Memory B cell (primary cell): ENCODE measurements around the gene CAND2.
"Not testable (repeated sequence)": the region's sequence is repeated elsewhere in the genome, so short reads cannot be mapped to it uniquely, and the experiment has no call there.

Experiments
- ATAC-seq: fragments of 150-1000 bp; cut with Tn5 transposase; 2 replicates; pipeline ENCODE4 v1.10.0; 2021; ENCODE audit warnings: low read depth, mild to moderate bottlenecking, moderate library complexity
- DNase-seq, 2 donors: peaks; one replicate each; pipeline ENCODE4 v3.0.0; 2022; ENCODE audit warnings: low spot score in 2 of 2
- H3K27ac Mint-ChIP-seq: one replicate; pipeline ENCODE4 v1.8.0; 2022; ENCODE audit warnings: mild to moderate bottlenecking, moderate library complexity, mixed read lengths
- H3K27me3 Mint-ChIP-seq: one replicate; pipeline ENCODE4 v1.8.0; 2022; ENCODE audit warnings: mixed read lengths
- H3K36me3 Mint-ChIP-seq: one replicate; pipeline ENCODE4 v1.8.0; 2022; ENCODE audit warnings: mild to moderate bottlenecking, mixed read lengths
- H3K4me1 Mint-ChIP-seq: one replicate; pipeline ENCODE4 v1.8.0; 2022; ENCODE audit warnings: mixed read lengths
- H3K4me3 Mint-ChIP-seq: one replicate; pipeline ENCODE4 v1.8.0; 2022; ENCODE audit warnings: mild to moderate bottlenecking, moderate library complexity, mixed read lengths
- H3K9me3 Mint-ChIP-seq: one replicate; pipeline ENCODE4 v1.8.0; 2022; ENCODE audit warnings: mixed read lengths

Gene CAND2

DNA sequence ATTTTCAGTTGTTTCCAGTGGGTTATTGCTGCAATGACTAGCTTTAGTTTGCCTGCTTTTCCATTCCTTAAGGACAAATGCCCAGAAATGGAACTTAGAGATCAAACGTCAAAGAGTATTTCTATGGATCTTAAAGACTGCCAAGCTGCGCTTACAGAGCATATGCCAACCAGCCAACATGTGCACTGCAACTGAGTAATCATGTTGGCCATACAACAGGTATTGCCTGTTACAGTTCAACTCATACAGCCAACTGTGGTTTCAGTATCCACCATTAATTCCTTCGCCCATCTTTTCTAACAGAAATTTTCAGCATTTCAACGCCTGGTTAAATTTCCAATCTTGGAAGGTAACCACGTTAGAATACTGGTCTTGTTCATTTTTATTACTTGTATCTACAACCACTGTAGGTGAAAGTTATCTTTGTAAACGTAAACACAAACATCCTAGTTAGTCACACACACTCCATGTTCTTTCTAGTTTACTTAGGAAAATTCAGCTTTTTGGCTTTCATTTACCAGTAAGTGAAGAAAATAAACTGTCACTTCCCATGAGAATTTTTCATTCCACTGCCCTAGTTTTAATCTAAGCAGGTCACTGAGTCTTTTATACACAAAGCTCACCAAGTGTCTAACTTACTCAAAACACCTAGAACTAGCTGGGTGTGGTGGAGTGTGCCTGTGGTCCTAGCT, 41.0 kb downstream of the CAND2 start:
- Mint-ChIP-seq H3K27ac (no peak overlapping the region), H3K4me1 (peaks cover 38% of the 10 kb centered on the region), H3K36me3 (peaks cover 25% of the 10 kb centered on the region)

DNA sequence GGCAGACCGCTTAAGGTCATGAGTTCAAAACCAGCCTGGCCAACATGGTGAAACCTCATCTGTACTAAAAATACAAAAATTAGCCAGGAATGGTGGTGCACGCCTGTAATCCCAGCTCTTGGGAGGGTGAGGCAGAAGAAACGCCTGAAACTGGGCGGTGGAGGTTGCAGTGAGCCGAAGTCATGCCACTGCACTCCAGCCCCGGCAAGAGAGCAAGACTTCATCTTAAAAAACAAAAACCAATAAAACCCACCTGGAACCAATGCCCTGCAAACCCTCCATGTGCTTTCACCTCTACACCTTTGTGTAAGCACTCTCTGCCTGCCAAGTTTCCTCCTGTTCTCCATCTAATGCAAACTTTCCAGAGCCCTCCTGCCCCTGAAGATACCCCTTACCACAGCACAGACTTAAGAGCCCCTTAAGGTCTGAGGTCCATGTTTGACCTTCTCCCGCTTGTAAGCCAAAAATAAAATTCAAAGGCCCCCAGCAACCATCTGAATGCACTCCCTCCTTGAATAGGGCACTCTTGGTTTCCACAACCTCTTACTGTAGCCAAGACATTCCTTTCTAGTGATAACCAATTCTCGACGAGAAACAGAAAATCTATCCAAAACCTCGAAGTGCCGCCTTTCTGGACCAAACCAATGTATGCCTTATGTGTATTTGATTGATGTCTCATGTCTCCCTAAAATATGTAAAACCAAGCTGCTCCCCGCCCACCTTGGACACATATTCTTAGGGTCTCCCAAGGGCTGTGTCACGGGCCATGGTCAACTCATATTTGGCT, 41.9 kb downstream of the CAND2 start:
- Mint-ChIP-seq H3K9me3 (no peaks in the 10 kb centered on the region), H3K4me3 (no peak overlapping the region), H3K27ac (peak overlapping the region; percentile 99), H3K36me3 (peaks cover 20% of the 10 kb centered on the region), H3K4me1 (peaks cover 38% of the 10 kb centered on the region), H3K27me3 (no peaks in the 10 kb centered on the region)
- no peak for DNase-seq
- no peak for ATAC-seq

More for the DNA sequence above, 41.0 kb downstream of the CAND2 start:
- no peaks in the 10 kb centered on the region for H3K27me3 Mint-ChIP-seq
- H3K4me3 Mint-ChIP-seq, result no peak overlapping the region
- no peaks in the 10 kb centered on the region for H3K9me3 Mint-ChIP-seq
- no peak for ATAC-seq
- DNase-seq, result no peak

DNA sequence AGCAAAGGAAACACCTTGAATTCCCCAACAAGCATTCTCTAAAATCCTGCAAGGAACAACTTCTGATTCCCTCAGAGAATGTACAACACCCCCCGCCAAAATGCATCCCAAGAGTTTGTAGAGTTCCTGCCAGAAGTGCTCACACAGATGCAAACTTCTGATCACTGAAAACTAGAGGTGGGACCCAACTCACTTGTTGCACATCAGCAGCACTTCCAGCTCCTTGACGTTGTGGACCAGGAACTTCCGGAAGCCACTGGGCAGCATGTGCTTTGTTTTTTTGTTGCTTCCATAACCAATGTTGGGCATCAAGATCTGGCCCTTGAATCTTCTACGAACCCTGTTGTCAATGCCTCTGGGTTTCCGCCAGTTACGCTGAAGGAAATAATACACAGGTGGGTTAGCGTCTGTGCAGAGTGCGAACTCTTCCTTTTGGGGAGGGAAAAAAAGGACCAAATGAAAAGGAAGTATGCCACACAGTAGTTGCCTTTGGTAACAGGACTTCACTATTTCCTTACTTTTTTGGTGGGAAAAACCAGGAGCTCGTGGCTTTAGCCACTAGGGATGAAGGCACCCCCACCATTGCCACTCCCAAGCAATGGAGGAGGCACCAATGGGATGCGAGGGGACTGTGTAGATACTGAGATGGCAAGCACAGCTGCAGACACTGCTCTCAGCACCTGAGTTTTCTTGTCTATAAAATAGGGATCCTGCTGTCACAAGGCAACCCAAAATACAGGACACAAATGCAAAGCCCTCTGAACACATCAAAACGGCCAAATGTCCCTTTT, 42.9 kb downstream of the CAND2 start:
- peak overlapping the region; percentile 95 for H3K4me3 Mint-ChIP-seq
- peak overlapping the region; percentile 99 for H3K27ac Mint-ChIP-seq
- no peaks in the 10 kb centered on the region for H3K27me3 Mint-ChIP-seq
- peaks cover 35% of the 10 kb centered on the region for H3K4me1 Mint-ChIP-seq
- ATAC-seq (no peak), DNase-seq (no peak)
- H3K9me3 Mint-ChIP-seq, result no peaks in the 10 kb centered on the region
- peaks cover 20% of the 10 kb centered on the region for H3K36me3 Mint-ChIP-seq

DNA sequence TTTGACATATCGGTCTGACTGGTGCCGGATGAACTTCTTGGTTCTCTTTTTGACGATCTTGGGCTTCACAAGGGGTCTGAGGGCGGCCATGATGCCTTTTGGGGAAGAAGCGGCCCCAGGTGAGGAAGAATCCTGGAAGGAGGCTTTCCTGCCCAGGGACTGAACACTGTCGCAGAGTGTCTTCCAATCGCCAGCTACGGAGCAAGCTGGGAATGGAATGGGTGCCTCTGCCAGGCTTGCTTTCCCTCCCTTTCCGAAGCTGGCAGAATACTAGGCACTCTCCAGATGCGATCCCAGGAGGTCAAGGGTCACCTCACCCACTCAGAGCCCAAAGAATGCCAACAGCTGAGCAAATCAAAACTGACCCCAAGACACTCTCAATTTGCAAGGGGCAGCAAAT, 43.7 kb downstream of the CAND2 start:
- Mint-ChIP-seq H3K4me1 (peaks cover 35% of the 10 kb centered on the region), H3K27ac (peak overlapping the region; percentile 99), H3K4me3 (peak overlapping the region; percentile 95), H3K36me3 (peaks cover 17% of the 10 kb centered on the region)
- not testable (repeated sequence) for H3K27me3 Mint-ChIP-seq, DNase-seq, H3K9me3 Mint-ChIP-seq, ATAC-seq

DNA sequence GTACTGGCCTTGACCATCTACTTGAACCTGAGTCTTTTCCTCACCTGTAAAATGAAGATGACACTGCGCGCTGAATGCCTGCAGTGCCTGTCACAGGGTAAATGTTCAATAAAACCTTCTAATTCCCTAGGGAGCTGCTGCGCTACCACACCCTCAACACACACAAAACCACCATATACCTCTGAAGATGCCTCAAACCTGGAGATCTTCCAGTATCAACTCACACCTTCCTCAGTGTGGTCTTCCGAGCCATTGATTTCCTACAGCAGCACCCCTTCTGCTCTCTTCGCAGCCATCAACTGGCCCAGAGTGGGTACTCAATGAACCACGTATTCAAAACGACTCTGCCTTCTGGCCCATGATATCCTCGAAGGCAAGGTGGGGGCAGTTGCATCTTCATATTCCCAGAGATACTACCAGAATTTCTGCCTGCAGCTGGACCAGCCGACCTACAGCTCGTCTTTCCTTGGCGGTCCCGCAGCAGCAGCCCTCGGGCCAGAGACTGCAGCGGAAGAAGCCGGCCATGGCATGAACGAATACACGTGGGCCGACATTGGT, 44.2 kb downstream of the CAND2 start:
- Mint-ChIP-seq H3K4me3 (peak overlapping the region; percentile 95), H3K9me3 (no peaks in the 10 kb centered on the region), H3K27ac (peak overlapping the region; percentile 99), H3K4me1 (peaks cover 35% of the 10 kb centered on the region), H3K27me3 (no peaks in the 10 kb centered on the region), H3K36me3 (peaks cover 17% of the 10 kb centered on the region)
- ATAC-seq (peak; percentile 48), DNase-seq (peak in 1 of 2 donors; percentile 38)

DNA sequence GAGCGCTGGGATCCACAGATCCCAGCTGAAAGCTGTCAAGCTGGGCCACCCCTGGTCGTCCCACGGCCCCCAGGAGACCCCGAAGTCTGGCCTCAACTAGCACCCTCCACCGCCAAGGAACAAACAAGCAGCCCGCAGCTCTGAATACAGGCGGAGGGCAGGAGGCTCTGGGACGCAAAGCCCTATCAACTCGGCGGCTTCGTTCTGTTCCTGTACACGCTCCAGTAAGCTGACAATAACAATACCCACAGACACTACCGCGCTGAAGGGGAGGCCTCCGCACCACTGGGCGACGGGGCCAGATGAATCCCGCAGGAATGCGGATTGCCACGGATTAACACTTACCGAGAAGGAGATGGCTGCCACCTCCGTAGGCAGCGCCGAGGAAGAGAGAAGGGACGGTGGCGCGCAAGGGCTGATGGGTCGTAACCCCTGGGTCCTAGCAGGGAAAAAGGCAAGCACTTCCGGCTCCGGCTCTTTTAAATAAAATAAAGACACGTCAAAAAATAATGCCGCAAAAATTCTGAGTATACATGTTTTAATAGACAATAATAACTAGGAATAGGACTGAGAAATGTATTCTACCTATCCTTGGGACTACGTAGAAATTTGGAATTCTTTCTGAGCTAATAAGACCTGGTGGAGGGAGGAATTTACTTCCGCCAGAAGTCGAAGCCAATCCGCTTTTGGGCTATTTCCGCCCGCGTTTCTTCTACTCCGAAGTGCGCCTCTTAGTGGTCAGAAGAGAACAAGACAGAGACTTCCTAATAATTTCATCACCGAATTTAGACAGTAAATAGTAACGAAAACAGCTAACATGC, 44.9 kb downstream of the CAND2 start, which contains the start of gene RPL32:
Gene RPL32 (minus strand): TSS at position 417 of the 821 bp plus-strand sequence. CDS start 1,328 bp downstream, outside the sequence.
- H3K27ac Mint-ChIP-seq, result peak within 1 kb of the TSS; percentile 99
- no peaks in the 10 kb centered on the region for H3K9me3 Mint-ChIP-seq
- peaks cover 35% of the 10 kb centered on the region for H3K4me1 Mint-ChIP-seq

DNA sequence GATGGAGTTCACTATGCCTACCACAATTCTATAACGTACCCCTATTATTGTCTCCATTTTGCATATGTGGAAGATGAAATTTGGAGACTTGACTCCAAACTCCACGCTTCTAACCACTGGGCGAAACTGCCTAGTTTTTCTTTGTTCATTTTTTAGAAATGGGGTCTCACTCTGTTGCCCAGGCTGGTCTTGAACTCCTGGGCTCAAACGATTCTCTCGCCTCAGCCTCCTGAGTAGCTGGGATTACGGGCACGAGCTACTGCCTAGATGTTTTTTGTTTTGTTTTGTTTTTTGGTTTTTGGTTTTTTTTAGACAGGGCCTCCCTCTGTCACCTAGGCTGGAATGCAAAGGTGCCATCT, 45.5 kb downstream of the CAND2 start:
- DNase-seq, result no peak
- peaks cover 13% of the 10 kb centered on the region for H3K36me3 Mint-ChIP-seq
- peaks cover 35% of the 10 kb centered on the region for H3K4me1 Mint-ChIP-seq
- H3K9me3 Mint-ChIP-seq, result no peaks in the 10 kb centered on the region
- ATAC-seq, result no peak
- no peaks in the 10 kb centered on the region for H3K27me3 Mint-ChIP-seq
- peak overlapping the region; percentile 99 for H3K27ac Mint-ChIP-seq
- H3K4me3 Mint-ChIP-seq, result peak overlapping the region; percentile 95

More for the DNA sequence above, 44.9 kb downstream of the CAND2 start, which contains the start of gene RPL32:
- DNase-seq (peak; percentile 77 to 84), ATAC-seq (peak; percentile 86)
- Mint-ChIP-seq H3K36me3 (peaks cover 13% of the 10 kb centered on the region), H3K27me3 (no peaks in the 10 kb centered on the region), H3K4me3 (peak within 1 kb of the TSS; percentile 95)

DNA sequence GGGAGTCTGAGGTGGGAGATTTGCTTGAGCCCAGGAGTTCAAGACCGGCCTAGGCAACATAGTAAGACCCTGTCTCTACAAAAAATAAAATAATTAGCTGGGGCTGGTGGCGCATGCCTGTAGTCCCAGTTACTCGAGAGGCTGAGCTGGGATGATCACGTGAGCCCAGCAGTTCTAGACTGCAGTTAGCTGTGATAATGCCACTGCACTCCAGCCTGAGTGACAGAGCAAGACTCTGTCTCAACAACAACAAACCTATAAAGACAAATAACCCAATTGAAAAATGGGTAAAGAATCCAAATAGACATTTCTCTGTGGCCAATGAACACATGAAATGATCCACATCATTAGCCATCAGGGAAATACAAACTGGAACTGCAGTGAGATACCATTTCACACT, 46.0 kb downstream of the CAND2 start:
- Mint-ChIP-seq H3K36me3 (peaks cover 12% of the 10 kb centered on the region), H3K9me3 (no peaks in the 10 kb centered on the region), H3K4me3 (no peak overlapping the region), H3K4me1 (peaks cover 31% of the 10 kb centered on the region), H3K27me3 (no peaks in the 10 kb centered on the region), H3K27ac (peak overlapping the region; percentile 99)
- no peak for DNase-seq
- ATAC-seq, result no peak

DNA sequence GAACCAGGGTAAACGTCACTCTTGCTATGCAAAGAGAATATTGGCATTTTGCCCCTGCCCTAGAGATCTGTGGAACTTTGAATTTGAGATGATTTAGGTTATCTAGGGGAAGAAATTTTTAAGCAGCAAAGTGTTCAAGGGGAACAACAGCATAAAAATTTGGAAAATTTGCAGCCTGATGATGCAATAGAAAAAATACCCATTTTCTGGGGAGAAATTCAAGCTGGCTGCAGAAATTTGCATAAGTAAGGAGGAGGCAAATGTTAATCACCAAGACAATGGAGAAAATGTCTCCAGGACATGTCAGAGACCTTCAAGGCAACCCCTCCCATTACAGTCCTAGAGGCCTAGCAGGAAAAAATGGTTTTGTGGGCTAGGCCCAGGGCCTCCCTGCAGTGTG, 49.3 kb downstream of the CAND2 start:
- Mint-ChIP-seq H3K36me3 (no peaks in the 10 kb centered on the region), H3K27me3 (no peaks in the 10 kb centered on the region), H3K4me1 (peaks cover 6% of the 10 kb centered on the region), H3K9me3 (no peaks in the 10 kb centered on the region), H3K27ac (no peak overlapping the region), H3K4me3 (no peak overlapping the region)
- no peak for DNase-seq
- ATAC-seq, result no peak

DNA sequence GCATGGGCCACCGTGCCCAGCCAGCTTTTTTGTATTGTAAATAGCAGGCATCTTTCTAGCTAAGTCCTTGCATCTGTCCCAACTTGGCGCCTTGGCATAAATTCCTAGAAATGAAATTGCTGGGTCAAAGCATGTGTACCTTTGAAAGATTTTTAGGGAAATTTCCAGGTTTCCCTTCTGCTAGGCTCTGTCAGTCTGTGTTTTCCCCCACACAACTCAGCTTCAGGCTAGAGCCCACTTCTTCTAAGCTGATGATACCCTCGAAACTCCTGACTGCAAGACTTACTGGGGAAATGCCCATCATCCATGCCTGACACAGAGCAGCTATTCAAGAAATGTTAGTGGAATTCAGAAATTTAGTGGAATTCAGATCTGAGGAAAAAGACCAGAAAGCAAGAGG, 55.7 kb downstream of the CAND2 start:
- ATAC-seq, result no peak
- Mint-ChIP-seq H3K27me3 (peaks cover 8% of the 10 kb centered on the region), H3K36me3 (no peaks in the 10 kb centered on the region), H3K9me3 (no peaks in the 10 kb centered on the region), H3K4me1 (peaks cover 2% of the 10 kb centered on the region), H3K4me3 (no peak overlapping the region), H3K27ac (no peak overlapping the region)
- DNase-seq, result no peak

DNA sequence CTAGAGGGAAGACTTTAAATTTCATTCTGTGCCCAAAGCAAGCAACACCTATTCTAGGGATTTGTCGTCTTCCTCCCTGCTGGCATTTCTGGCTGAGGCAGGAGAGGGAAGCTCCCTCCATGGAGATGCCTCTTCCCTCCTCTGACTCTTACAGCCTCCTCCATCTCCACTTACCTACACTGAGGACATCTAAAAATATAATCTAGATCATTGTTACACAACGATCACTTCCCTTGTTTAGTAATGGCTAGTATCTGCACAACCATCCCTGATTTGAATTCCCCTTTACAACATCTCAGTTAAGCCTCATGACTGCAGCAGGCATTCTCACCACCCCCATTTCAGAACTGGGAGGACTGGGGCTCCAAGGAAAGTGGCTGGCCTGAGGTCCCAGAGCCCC, 57.4 kb downstream of the CAND2 start:
- H3K9me3 Mint-ChIP-seq, DNase-seq, ATAC-seq, H3K36me3 Mint-ChIP-seq, H3K27me3 Mint-ChIP-seq, H3K27ac Mint-ChIP-seq, H3K4me1 Mint-ChIP-seq, H3K4me3 Mint-ChIP-seq: not testable (repeated sequence)

DNA sequence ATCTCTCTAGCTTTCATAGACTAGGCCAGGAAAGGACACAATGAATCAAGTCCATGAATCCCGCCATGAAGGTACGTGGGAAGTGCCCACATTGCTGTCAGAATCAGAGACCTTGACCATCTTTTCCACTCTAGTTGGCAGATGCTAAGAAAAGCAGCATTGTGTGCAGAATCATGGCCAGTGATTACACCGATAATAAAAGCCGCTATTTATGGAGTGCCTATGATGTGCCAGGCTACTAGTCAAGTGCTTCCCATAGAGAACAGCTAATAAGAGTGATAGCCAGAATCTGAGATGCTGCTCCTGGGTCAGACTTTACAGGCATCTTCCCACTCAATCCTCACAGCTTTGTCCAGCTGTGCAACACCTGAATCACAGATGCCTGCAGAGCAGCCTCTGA, 58.1 kb downstream of the CAND2 start:
- Mint-ChIP-seq H3K4me1 (peaks cover 2% of the 10 kb centered on the region), H3K27ac (no peak overlapping the region), H3K4me3 (no peak overlapping the region), H3K27me3 (peaks cover 11% of the 10 kb centered on the region), H3K36me3 (no peaks in the 10 kb centered on the region), H3K9me3 (no peaks in the 10 kb centered on the region)
- DNase-seq (no peak), ATAC-seq (no peak)

DNA sequence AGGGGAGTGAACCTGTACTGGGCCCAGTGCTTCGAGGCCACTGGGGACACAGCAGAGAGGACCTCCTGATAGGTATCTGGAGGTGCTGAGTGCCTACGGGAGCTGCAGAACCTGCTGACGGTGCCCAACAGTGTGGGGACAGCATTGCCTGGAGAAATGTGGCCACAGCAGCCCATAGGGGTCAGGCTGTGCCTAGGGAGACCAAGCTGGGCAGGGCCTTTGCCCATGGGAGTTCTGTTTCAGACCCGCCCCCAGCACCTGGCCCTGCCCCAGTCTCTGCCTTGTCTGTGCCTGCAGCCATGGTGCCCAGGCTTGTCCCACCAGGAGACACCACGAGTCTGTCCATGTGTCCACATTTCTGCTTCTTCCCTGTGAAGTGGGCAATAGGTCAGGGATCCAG, 60.1 kb downstream of the CAND2 start:
- H3K27me3 Mint-ChIP-seq, result peaks cover 8% of the 10 kb centered on the region
- no peak overlapping the region for H3K4me3 Mint-ChIP-seq
- DNase-seq (no peak), ATAC-seq (no peak)
- no peaks in the 10 kb centered on the region for H3K9me3 Mint-ChIP-seq
- peaks cover 2% of the 10 kb centered on the region for H3K4me1 Mint-ChIP-seq
- no peaks in the 10 kb centered on the region for H3K36me3 Mint-ChIP-seq
- H3K27ac Mint-ChIP-seq, result no peak overlapping the region
